Osteocyte (in vitro differentiated cells): ENCODE results near the gene KITLG. TPM values are rescaled to one million over a fixed set of nuclear protein-coding genes. Genes with fewer than 3 reads are reported as not detected.
"Not testable (repeated sequence)": the region's sequence is repeated elsewhere in the genome, so short reads cannot be mapped to it uniquely, and the experiment has no call there.

Experiments
- DNase-seq: peaks from one replicate; pipeline ENCODE4 v3.0.0; 2021; ENCODE audit warnings: mixed read lengths; ENCODE audit not compliant: unreplicated experiment; ENCODE audit errors: extremely low spot score
- H3K27ac Mint-ChIP-seq: one replicate; pipeline ENCODE4 v1.8.0; 2021; ENCODE audit warnings: mild to moderate bottlenecking, mixed read lengths; ENCODE audit not compliant: unreplicated experiment
- H3K27me3 Mint-ChIP-seq: one replicate; pipeline ENCODE4 v1.8.0; 2021; ENCODE audit warnings: mixed read lengths; ENCODE audit not compliant: unreplicated experiment
- H3K36me3 Mint-ChIP-seq: one replicate; pipeline ENCODE4 v1.8.0; 2021; ENCODE audit warnings: mixed read lengths; ENCODE audit not compliant: unreplicated experiment
- H3K4me1 Mint-ChIP-seq: one replicate; pipeline ENCODE4 v1.8.0; 2021; ENCODE audit warnings: mixed read lengths; ENCODE audit not compliant: unreplicated experiment
- H3K4me3 Mint-ChIP-seq: one replicate; pipeline ENCODE4 v1.8.0; 2021; ENCODE audit warnings: mild to moderate bottlenecking, moderate library complexity, mixed read lengths; ENCODE audit not compliant: unreplicated experiment
- H3K9me3 Mint-ChIP-seq: one replicate; pipeline ENCODE4 v1.8.0; 2021; ENCODE audit warnings: mixed read lengths; ENCODE audit not compliant: unreplicated experiment
- total RNA-seq: library from RNA; stranded (reverse); gene quantifications from 2 replicates; pipeline ENCODE4 v1.2.1, GENCODE V29; 2021
- TF ChIP-seq, protein P1 (sequence below): fragments of 200-600 bp; sonication (generic); IDR thresholded peaks from 2 replicates; pipeline ENCODE4 v1.5.0; 2021; ENCODE audit warnings: antibody characterized with exemption, mild to moderate bottlenecking, moderate library complexity

The KITLG gene
- total RNA-seq, 1 donor from 2014 or later, result 1.9 TPM

DNA sequence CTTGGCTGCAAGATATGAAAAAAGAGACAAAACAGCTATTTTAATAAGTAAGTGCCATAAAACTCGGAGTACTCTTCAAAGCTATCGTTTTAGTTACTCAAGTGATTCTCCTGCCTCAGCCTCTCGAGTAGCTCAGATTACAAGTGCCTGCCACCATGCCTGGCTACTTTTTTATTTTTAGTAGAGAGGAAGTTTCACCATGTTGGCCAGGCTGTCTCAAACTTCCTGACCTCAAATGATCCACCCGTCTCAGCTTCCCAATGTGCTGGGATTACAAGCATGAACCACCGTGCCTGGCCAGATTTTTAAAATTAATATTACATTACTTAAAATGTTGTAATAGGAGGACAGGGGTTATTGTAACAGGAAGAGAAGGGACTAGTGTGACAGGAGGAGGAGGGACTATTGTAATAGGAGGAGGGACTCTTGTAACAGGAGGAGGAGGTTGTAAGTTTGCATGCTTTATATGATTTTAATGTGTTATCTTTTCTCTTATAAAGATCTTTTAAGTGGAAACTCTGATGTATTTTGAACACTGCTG, 61.3 kb downstream of the KITLG start:
- Mint-ChIP-seq H3K27ac (no peak overlapping the region), H3K9me3 (no peaks in the 10 kb centered on the region), H3K4me3 (no peak overlapping the region), H3K4me1 (peaks cover 3% of the 10 kb centered on the region), H3K27me3 (no peaks in the 10 kb centered on the region), H3K36me3 (peaks cover 2% of the 10 kb centered on the region)
- TF ChIP-seq, protein P1, sequence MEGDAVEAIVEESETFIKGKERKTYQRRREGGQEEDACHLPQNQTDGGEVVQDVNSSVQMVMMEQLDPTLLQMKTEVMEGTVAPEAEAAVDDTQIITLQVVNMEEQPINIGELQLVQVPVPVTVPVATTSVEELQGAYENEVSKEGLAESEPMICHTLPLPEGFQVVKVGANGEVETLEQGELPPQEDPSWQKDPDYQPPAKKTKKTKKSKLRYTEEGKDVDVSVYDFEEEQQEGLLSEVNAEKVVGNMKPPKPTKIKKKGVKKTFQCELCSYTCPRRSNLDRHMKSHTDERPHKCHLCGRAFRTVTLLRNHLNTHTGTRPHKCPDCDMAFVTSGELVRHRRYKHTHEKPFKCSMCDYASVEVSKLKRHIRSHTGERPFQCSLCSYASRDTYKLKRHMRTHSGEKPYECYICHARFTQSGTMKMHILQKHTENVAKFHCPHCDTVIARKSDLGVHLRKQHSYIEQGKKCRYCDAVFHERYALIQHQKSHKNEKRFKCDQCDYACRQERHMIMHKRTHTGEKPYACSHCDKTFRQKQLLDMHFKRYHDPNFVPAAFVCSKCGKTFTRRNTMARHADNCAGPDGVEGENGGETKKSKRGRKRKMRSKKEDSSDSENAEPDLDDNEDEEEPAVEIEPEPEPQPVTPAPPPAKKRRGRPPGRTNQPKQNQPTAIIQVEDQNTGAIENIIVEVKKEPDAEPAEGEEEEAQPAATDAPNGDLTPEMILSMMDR, result no peak
- no peak for DNase-seq

DNA sequence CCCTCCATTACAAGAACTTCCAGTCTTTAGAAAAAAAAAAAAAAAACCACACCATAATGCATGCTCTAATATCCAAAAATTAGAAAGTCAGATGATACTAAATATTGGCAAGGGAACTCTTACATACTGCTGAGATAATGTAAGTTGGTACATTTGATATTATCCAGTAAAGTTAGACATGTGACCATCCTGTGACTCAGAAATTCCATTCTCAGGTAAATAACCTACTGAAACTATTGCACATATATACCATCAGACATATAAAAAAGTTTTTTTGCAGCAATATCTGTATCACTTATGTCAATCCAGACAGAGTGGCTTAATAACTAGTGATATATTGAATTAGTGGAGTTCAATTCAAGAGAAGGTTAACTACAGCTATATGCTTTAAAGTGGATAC, 63.5 kb downstream of the KITLG start:
- no peak overlapping the region for H3K4me3 Mint-ChIP-seq
- DNase-seq, result no peak
- TF ChIP-seq, protein P1, result no peak
- no peaks in the 10 kb centered on the region for H3K27me3 Mint-ChIP-seq
- H3K36me3 Mint-ChIP-seq, result peaks cover 2% of the 10 kb centered on the region
- peaks cover 12% of the 10 kb centered on the region for H3K4me1 Mint-ChIP-seq
- H3K27ac Mint-ChIP-seq, result no peak overlapping the region
- H3K9me3 Mint-ChIP-seq, result no peaks in the 10 kb centered on the region

DNA sequence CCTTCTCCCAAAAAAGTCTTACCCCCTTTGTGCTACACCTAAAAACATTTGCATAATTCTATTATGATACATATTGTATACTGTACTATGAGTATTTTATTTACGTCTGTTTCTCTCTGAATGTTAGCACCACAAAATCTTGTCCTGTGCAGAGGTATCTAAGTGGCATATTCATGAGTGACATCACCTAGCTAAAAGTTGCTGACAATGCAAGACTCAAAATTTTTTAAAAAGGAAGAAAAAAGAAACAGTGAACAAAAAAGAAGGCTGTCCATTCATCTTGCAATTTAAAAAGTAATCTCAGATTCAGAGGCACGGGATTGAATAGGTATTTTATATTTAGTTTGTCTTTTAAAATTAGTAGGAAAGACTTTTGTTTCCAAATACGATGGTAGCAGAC, 69.4 kb downstream of the KITLG start:
- H3K36me3 Mint-ChIP-seq, result peaks cover 2% of the 10 kb centered on the region
- TF ChIP-seq, protein P1, result no peak
- no peaks in the 10 kb centered on the region for H3K9me3 Mint-ChIP-seq
- no peak for DNase-seq
- H3K27ac Mint-ChIP-seq, result no peak overlapping the region
- H3K4me1 Mint-ChIP-seq, result peaks cover 10% of the 10 kb centered on the region
- no peaks in the 10 kb centered on the region for H3K27me3 Mint-ChIP-seq
- no peak overlapping the region for H3K4me3 Mint-ChIP-seq

DNA sequence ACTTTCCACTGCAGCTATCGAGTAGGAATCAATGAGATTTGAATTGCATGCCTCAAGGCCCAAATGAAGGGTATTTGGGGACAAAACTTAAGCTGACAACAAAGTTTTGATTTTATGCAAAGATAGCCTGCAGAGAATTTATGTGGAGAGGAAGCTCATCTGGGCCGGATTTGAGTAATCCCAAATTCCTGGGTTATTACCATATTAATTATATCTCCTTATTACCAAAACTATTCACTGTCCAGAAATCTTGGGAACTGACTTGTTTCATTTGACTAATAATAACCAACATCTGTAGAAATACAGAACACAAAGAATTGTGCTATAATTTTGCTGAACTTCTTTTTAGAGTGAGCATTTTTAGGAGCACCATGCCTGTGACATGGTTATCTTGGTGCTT, 70.4 kb downstream of the KITLG start:
- no peaks in the 10 kb centered on the region for H3K27me3 Mint-ChIP-seq
- no peaks in the 10 kb centered on the region for H3K9me3 Mint-ChIP-seq

DNA sequence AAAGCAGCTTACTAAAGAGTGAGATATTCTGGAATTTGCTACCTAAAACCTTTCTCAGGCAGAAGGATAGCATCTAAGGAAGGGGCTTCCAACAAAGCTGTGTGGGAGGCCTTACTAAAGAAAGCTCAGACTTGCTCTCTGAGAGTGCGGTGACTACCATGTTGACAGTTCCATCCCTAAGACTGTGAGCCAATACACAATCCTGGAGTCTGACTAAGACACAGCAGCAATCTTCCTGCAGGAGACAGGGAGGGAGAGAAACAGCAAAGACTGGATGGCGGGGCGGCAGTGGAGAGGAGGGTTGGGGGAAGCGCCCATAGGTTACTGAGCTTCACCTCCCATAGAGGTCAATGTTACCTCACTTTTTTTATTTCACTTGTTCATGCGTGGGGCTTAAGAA, 70.9 kb downstream of the KITLG start:
- Mint-ChIP-seq H3K4me3 (no peak overlapping the region), H3K36me3 (no peaks in the 10 kb centered on the region), H3K27me3 (no peaks in the 10 kb centered on the region), H3K9me3 (no peaks in the 10 kb centered on the region), H3K27ac (no peak overlapping the region), H3K4me1 (peaks cover 10% of the 10 kb centered on the region)
- TF ChIP-seq, protein P1, result no peak
- no peak for DNase-seq

More for the DNA sequence above, 70.4 kb downstream of the KITLG start:
- peaks cover 2% of the 10 kb centered on the region for H3K36me3 Mint-ChIP-seq
- no peak for DNase-seq
- H3K27ac Mint-ChIP-seq, result no peak overlapping the region
- H3K4me1 Mint-ChIP-seq, result peaks cover 10% of the 10 kb centered on the region
- no peak overlapping the region for H3K4me3 Mint-ChIP-seq
- TF ChIP-seq, protein P1, result no peak

DNA sequence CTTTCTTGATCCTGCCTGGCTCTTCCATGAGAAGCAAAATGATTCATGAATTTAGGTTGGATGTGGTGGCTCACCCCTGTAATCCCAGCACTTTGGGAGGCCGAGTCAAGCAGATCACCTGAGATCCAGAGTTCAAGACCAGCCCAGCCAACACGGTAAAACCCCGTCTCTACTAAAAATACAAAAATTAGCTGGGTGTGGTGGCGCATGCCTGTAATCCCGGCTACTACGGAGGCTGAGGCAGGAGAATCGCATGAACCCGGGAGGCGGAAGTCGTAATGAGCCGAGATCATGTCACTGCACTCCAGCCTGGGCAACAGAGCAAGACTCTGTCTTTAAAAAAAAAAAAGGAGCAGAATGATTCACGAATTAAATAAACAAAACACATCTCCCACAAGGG, 72.4 kb downstream of the KITLG start:
- H3K9me3 Mint-ChIP-seq, H3K27ac Mint-ChIP-seq, H3K4me3 Mint-ChIP-seq, H3K36me3 Mint-ChIP-seq, H3K27me3 Mint-ChIP-seq, DNase-seq: not testable (repeated sequence)
- peaks cover 10% of the 10 kb centered on the region for H3K4me1 Mint-ChIP-seq
